ENCODE data around the gene KANSL2.
"Not testable (repeated sequence)": the region's sequence is repeated elsewhere in the genome, so short reads cannot be mapped to it uniquely, and the experiment has no call there.

GRCh38 chr12:48719002-48719401 lies 37.0 kb upstream of the KANSL2 start:
- TF ChIP-seq, protein P1, sequence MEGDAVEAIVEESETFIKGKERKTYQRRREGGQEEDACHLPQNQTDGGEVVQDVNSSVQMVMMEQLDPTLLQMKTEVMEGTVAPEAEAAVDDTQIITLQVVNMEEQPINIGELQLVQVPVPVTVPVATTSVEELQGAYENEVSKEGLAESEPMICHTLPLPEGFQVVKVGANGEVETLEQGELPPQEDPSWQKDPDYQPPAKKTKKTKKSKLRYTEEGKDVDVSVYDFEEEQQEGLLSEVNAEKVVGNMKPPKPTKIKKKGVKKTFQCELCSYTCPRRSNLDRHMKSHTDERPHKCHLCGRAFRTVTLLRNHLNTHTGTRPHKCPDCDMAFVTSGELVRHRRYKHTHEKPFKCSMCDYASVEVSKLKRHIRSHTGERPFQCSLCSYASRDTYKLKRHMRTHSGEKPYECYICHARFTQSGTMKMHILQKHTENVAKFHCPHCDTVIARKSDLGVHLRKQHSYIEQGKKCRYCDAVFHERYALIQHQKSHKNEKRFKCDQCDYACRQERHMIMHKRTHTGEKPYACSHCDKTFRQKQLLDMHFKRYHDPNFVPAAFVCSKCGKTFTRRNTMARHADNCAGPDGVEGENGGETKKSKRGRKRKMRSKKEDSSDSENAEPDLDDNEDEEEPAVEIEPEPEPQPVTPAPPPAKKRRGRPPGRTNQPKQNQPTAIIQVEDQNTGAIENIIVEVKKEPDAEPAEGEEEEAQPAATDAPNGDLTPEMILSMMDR (IDR thresholded peaks at IDR 0.05) = not testable (repeated sequence)
- not testable (repeated sequence) for TF ChIP-seq EP300 (IDR thresholded peaks at IDR 0.05)

All from ovary (tissue), 3 donors.